K562 (cell line): ENCODE data around the gene ZNF582. TPM values are rescaled to one million over a fixed set of nuclear protein-coding genes. Genes with fewer than 3 reads are reported as not detected.

Source experiments
- ATF1 ChIP-seq, 2 experiments: fragments of 450-650 bp in 1 of 2; IDR thresholded peaks; 2 replicates each; pipeline ENCODE4 v1.6.1; 2016; ENCODE audit warnings: missing compliant biosample characterization in 1 of 2, missing genetic modification characterization in 1 of 2
- E2F1 ChIP-seq: sonication (generic); formaldehyde crosslinking; IDR thresholded peaks from 2 replicates; pipeline ENCODE4 v1.8.1; 2023; ENCODE audit warnings: mild to moderate bottlenecking, missing genetic modification reagents, moderate library complexity
- EWSR1 ChIP-seq: fragments of 450-650 bp; IDR thresholded peaks from 2 replicates; pipeline ENCODE4 v1.6.1; 2018; ENCODE audit warnings: borderline replicate concordance, mild to moderate bottlenecking, low read depth, moderate library complexity; ENCODE audit not compliant: partially characterized antibody
- MCM2 ChIP-seq: fragments of 450-650 bp; IDR thresholded peaks from 2 replicates; pipeline ENCODE4 v1.6.1; 2017; ENCODE audit warnings: low read depth, mild to moderate bottlenecking
- MEF2D ChIP-seq: conservative IDR thresholded peaks from 2 replicates; pipeline ENCODE4 v1.6.1; 2016; ENCODE audit warnings: low read depth, missing genetic modification characterization, missing compliant biosample characterization
- MEIS2 ChIP-seq: fragments of 450-650 bp; IDR thresholded peaks from 2 replicates; pipeline ENCODE4 v1.6.1; 2014; ENCODE audit warnings: mild to moderate bottlenecking; ENCODE audit not compliant: partially characterized antibody
- NFIX ChIP-seq: fragments of 250-450 bp; sonication (Bioruptor Pico); IDR thresholded peaks from 2 replicates; pipeline ENCODE4 v1.4.0; 2020; ENCODE audit warnings: low read depth, mild to moderate bottlenecking, moderate library complexity
- OTX1 ChIP-seq: fragments of 450-650 bp; formaldehyde crosslinking; IDR thresholded peaks from 2 replicates; pipeline ENCODE4 v1.4.0; 2022; ENCODE audit warnings: mild to moderate bottlenecking
- RNF2 ChIP-seq: sonication (generic); IDR thresholded peaks from 2 replicates; pipeline ENCODE4 v1.6.1; 2016
- ZBTB8A ChIP-seq: fragments of 450-650 bp; IDR thresholded peaks from 2 replicates; pipeline ENCODE4 v1.6.1; 2018; ENCODE audit warnings: mild to moderate bottlenecking, moderate library complexity; ENCODE audit not compliant: partially characterized antibody
- ZNF124 ChIP-seq: sonication (generic); formaldehyde crosslinking; IDR thresholded peaks from 2 replicates; pipeline ENCODE4 v1.8.1; 2022; ENCODE audit warnings: missing genetic modification reagents
- ZSCAN29 ChIP-seq: fragments of 450-650 bp; IDR thresholded peaks from 2 replicates; pipeline ENCODE4 v1.6.1; 2017
- polyA plus RNA-seq, 8 experiments: library from polyadenylated mRNA; depleted of rRNA in 4 of 8; stranded (reverse) in 5 of 8; unstranded in 3 of 8; fragments of >200 nt; fragmentation: Nextera tagmentation in 2 of 8; fragmentation: Illumina TruSeq in 1 of 8; extraction: Ambion mirVana in 2 of 8; extraction: Trizol in 1 of 8; gene quantifications; 2 replicates each; pipeline versions ENCODE4 v1.2.1 to v1.2.3, GENCODE V29; 2011 to 2014; ENCODE audit warnings: inconsistent platforms in 1 of 8, missing spikeins in 1 of 8
- total RNA-seq, 7 experiments: library from RNA; depleted of rRNA in 6 of 7; stranded (reverse); fragments of >200 nt in 6 of 7; fragmentation: Illumina TruSeq in 2 of 7; extraction: Trizol in 2 of 7; gene quantifications; 2 replicates each; pipeline versions ENCODE4 v1.2.1 to v1.2.3, GENCODE V29; 2011 to 2021; ENCODE audit warnings: low replicate concordance in 1 of 7
- TF ChIP-seq, protein P1 (sequence below), 2 experiments: fragments of 450-650 bp; conservative IDR thresholded peaks; 2 replicates each; pipeline ENCODE4 v1.6.1; 2017; ENCODE audit warnings: mild to moderate bottlenecking in 2 of 2, moderate library complexity in 2 of 2
- TF ChIP-seq, protein P2 (sequence below): sonication (generic); formaldehyde crosslinking; IDR thresholded peaks from 2 replicates; pipeline ENCODE4 v1.8.1; 2023; ENCODE audit warnings: mild to moderate bottlenecking, missing genetic modification reagents
- TF ChIP-seq, protein P3 (sequence below): sonication (generic); IDR thresholded peaks from 2 replicates; pipeline ENCODE4 v1.6.1; 2016

Gene ZNF582
- total and polyA plus RNA-seq, 9 of the 15 experiments (the other 6 are each of a cell fraction or from before 2014, with no cell fraction given) = 0.72 to 3.3 (median 1.6) TPM

- TF ChIP-seq MEIS2 (peak; percentile 31), EWSR1 (no peak), NFIX (CRISPR knock-in tag) (no peak), E2F1 (CRISPR knock-in tag) (no peak), ZBTB8A (no peak), ATF1 (CRISPR knock-in tag; IDR thresholded peaks at IDR 0.05) (0 out of 2 replicates have a peak, but pooled peaks have one; percentile 5), ATF1 (tag; IDR thresholded peaks at IDR 0.05) (peak; percentile 92), RNF2 (0 out of 2 replicates have a peak, but pooled peaks have one; percentile 2), ZNF124 (CRISPR knock-in tag) (no peak), ZSCAN29 (no peak), MCM2 (no peak), OTX1 (CRISPR knock-in tag) (no peak), MEF2D (no peak)
- TF ChIP-seq, protein P1, sequence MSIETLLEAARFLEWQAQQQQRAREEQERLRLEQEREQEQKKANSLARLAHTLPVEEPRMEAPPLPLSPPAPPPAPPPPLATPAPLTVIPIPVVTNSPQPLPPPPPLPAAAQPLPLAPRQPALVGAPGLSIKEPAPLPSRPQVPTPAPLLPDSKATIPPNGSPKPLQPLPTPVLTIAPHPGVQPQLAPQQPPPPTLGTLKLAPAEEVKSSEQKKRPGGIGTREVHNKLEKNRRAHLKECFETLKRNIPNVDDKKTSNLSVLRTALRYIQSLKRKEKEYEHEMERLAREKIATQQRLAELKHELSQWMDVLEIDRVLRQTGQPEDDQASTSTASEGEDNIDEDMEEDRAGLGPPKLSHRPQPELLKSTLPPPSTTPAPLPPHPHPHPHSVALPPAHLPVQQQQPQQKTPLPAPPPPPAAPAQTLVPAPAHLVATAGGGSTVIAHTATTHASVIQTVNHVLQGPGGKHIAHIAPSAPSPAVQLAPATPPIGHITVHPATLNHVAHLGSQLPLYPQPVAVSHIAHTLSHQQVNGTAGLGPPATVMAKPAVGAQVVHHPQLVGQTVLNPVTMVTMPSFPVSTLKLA (conservative IDR thresholded peaks at IDR 0.05) = peak; percentile 68 to 82
- TF ChIP-seq, protein P2, sequence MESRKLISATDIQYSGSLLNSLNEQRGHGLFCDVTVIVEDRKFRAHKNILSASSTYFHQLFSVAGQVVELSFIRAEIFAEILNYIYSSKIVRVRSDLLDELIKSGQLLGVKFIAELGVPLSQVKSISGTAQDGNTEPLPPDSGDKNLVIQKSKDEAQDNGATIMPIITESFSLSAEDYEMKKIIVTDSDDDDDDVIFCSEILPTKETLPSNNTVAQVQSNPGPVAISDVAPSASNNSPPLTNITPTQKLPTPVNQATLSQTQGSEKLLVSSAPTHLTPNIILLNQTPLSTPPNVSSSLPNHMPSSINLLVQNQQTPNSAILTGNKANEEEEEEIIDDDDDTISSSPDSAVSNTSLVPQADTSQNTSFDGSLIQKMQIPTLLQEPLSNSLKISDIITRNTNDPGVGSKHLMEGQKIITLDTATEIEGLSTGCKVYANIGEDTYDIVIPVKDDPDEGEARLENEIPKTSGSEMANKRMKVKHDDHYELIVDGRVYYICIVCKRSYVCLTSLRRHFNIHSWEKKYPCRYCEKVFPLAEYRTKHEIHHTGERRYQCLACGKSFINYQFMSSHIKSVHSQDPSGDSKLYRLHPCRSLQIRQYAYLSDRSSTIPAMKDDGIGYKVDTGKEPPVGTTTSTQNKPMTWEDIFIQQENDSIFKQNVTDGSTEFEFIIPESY (CRISPR knock-in tag) = peak; percentile 96
- TF ChIP-seq, protein P3, sequence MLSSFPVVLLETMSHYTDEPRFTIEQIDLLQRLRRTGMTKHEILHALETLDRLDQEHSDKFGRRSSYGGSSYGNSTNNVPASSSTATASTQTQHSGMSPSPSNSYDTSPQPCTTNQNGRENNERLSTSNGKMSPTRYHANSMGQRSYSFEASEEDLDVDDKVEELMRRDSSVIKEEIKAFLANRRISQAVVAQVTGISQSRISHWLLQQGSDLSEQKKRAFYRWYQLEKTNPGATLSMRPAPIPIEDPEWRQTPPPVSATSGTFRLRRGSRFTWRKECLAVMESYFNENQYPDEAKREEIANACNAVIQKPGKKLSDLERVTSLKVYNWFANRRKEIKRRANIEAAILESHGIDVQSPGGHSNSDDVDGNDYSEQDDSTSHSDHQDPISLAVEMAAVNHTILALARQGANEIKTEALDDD = no peak
Observed at GRCh38 chr19:56393119-56394012, at the start of gene ZNF582 (continued).
